Endodermal cell (in vitro differentiated cells): ENCODE data around the gene CDKN3. TPM values are rescaled to one million over a fixed set of nuclear protein-coding genes. Genes with fewer than 3 reads are reported as not detected.

Source experiments
- DNase-seq: peaks from one replicate; pipeline ENCODE4 v3.0.0-alpha.2; 2017
- H3K27ac ChIP-seq: 2 replicates; pipeline ENCODE4 v1.5.1; 2013; ENCODE audit warnings: mild to moderate bottlenecking, low read depth, low read length, moderate library complexity
- H3K27me3 ChIP-seq: 2 replicates; pipeline ENCODE4 v1.6.1; 2013; ENCODE audit warnings: mild to moderate bottlenecking, low read length, moderate library complexity; ENCODE audit not compliant: insufficient read depth, control insufficient read depth, poor library complexity, severe bottlenecking
- H3K36me3 ChIP-seq: 2 replicates; pipeline ENCODE4 v1.7.0; 2013; ENCODE audit warnings: mild to moderate bottlenecking, low read length, moderate library complexity; ENCODE audit not compliant: control insufficient read depth, insufficient read depth
- H3K4me1 ChIP-seq: one replicate; pipeline ENCODE4 v1.7.0; 2013; ENCODE audit warnings: low read length; ENCODE audit not compliant: control insufficient read depth, insufficient read depth
- H3K4me3 ChIP-seq: 2 replicates; pipeline ENCODE4 v1.5.1; 2013; ENCODE audit warnings: mild to moderate bottlenecking, low read length, moderate library complexity
- H3K9ac ChIP-seq: 2 replicates; pipeline ENCODE4 v1.6.1; 2013; ENCODE audit warnings: mild to moderate bottlenecking, low read length, moderate library complexity; ENCODE audit not compliant: poor library complexity, severe bottlenecking; ENCODE audit errors: extremely low read depth
- H3K9me3 ChIP-seq: 2 replicates; pipeline ENCODE4 v1.6.1; 2013; ENCODE audit warnings: mild to moderate bottlenecking, low read length, moderate library complexity; ENCODE audit not compliant: control insufficient read depth
- H3K27ac Mint-ChIP-seq: 2 replicates; pipeline ENCODE4 v1.8.0; 2020; ENCODE audit warnings: mixed read lengths
- H3K27me3 Mint-ChIP-seq: 2 replicates; pipeline ENCODE4 v1.8.0; 2021; ENCODE audit warnings: mild to moderate bottlenecking, mixed read lengths; ENCODE audit not compliant: insufficient read depth
- H3K36me3 Mint-ChIP-seq: 2 replicates; pipeline ENCODE4 v1.8.0; 2020; ENCODE audit warnings: low read depth, mixed read lengths
- H3K4me1 Mint-ChIP-seq: 2 replicates; pipeline ENCODE4 v1.8.0; 2020; ENCODE audit warnings: mixed read lengths
- H3K4me3 Mint-ChIP-seq: 2 replicates; pipeline ENCODE4 v1.8.0; 2020; ENCODE audit warnings: mild to moderate bottlenecking, moderate library complexity, mixed read lengths
- H3K9me3 Mint-ChIP-seq: 2 replicates; pipeline ENCODE4 v1.8.0; 2020; ENCODE audit warnings: mild to moderate bottlenecking, mixed read lengths
- CTCF ChIP-seq: fragments of 200-600 bp; sonication (generic); conservative IDR thresholded peaks from 2 replicates; pipeline ENCODE4 v1.5.0; 2021; ENCODE audit warnings: antibody characterized with exemption, mild to moderate bottlenecking
- WGBS, 2 experiments: methylation state at CpG; one replicate each; pipeline versions ENCODE4 v1.1.5 to v1.1.7; 2013; ENCODE audit warnings: missing lambda C conversion rate in 2 of 2, mixed read lengths in 1 of 2; ENCODE audit not compliant: insufficient coverage in 1 of 2, insufficient read length in 1 of 2; 5-methylcytosine and 5-hydroxymethylcytosine counted together
- total RNA-seq, 2 donors: library from RNA; stranded (reverse); fragmentation: NEBNext Ultra II Directional in 1 of 2; extraction: Animal tissue kit (Norgen Biotek cat#: 25700) in 1 of 2; gene quantifications; 2 replicates in 1 of 2; 3 replicates in 1 of 2; pipeline ENCODE4 v1.2.1, GENCODE V29; 2021

CDKN3 gene
- total RNA-seq, 2 donors from 2014 or later, result 31.5 to 39.8 TPM

- H3K36me3 Mint-ChIP-seq, result no peaks in the 10 kb centered on the region
- no peaks in the 10 kb centered on the region for H3K27me3 ChIP-seq
- H3K4me1 Mint-ChIP-seq, result peaks cover 36% of the 10 kb centered on the region
- no peaks in the 10 kb centered on the region for H3K9me3 ChIP-seq
- no peaks in the 10 kb centered on the region for H3K36me3 ChIP-seq
- no peaks in the 10 kb centered on the region for H3K9me3 Mint-ChIP-seq
- DNase-seq, result no peak
- H3K4me3 Mint-ChIP-seq, result no peak overlapping the region
- H3K27ac Mint-ChIP-seq, result no peak overlapping the region
- no peaks in the 10 kb centered on the region for H3K27me3 Mint-ChIP-seq
- no peak for TF ChIP-seq CTCF
- no peak overlapping the region for H3K9ac ChIP-seq
- 70 to 100% methylated on average over 2 to 4 of the region's 4 CpGs for WGBS, 2 experiments
- no peak overlapping the region for H3K27ac ChIP-seq
- peaks cover 3% of the 10 kb centered on the region for H3K4me1 ChIP-seq
- H3K4me3 ChIP-seq, result no peak overlapping the region
Observed at GRCh38 chr14:54368291-54368690, 28.5 kb upstream of the CDKN3 start.

GRCh38 chr14:54369343-54369742, 27.5 kb upstream of the CDKN3 start:
- H3K27me3 Mint-ChIP-seq, result no peaks in the 10 kb centered on the region
- no peaks in the 10 kb centered on the region for H3K9me3 ChIP-seq
- 80 to 100% methylated on average over 1 of the region's 2 CpGs for WGBS, 2 experiments
- no peak overlapping the region for H3K27ac Mint-ChIP-seq
- H3K36me3 Mint-ChIP-seq, result no peaks in the 10 kb centered on the region
- H3K4me3 Mint-ChIP-seq, result no peak overlapping the region
- no peak overlapping the region for H3K27ac ChIP-seq
- TF ChIP-seq CTCF, result no peak
- peaks cover 3% of the 10 kb centered on the region for H3K4me1 ChIP-seq
- H3K27me3 ChIP-seq, result no peaks in the 10 kb centered on the region
- H3K4me1 Mint-ChIP-seq, result peaks cover 27% of the 10 kb centered on the region
- no peak for DNase-seq
- no peaks in the 10 kb centered on the region for H3K36me3 ChIP-seq
- no peak overlapping the region for H3K4me3 ChIP-seq
- H3K9me3 Mint-ChIP-seq, result no peaks in the 10 kb centered on the region
- H3K9ac ChIP-seq, result no peak overlapping the region

GRCh38 chr14:54370323-54371198, 26.2 kb upstream of the CDKN3 start:
- Mint-ChIP-seq H3K27me3 (no peaks in the 10 kb centered on the region), H3K27ac (no peak overlapping the region), H3K36me3 (no peaks in the 10 kb centered on the region), H3K9me3 (no peaks in the 10 kb centered on the region), H3K4me1 (peaks cover 25% of the 10 kb centered on the region), H3K4me3 (no peak overlapping the region)
- Histone ChIP-seq H3K27me3 (no peaks in the 10 kb centered on the region), H3K4me3 (no peak overlapping the region), H3K36me3 (no peaks in the 10 kb centered on the region), H3K9me3 (no peaks in the 10 kb centered on the region), H3K27ac (no peak overlapping the region), H3K9ac (no peak overlapping the region), H3K4me1 (peaks cover 3% of the 10 kb centered on the region)
- peak; percentile 53 for DNase-seq
- WGBS, 2 experiments, result 70 to 75% methylated on average over 6 to 11 of the region's 11 CpGs
- TF ChIP-seq CTCF, result no peak
